Measurements from ENCODE around the gene CPM. TPM values are rescaled to one million over a fixed set of nuclear protein-coding genes. Genes with fewer than 3 reads are reported as not detected.
A peak's percentile ranks its signal among the peaks of the same experiment; 100 is the strongest.

The CPM gene
- total RNA-seq, 1 donor from 2014 or later: 3.6 TPM

- Mint-ChIP-seq H3K4me1 (ENCODE audit: unreplicated experiment) (peaks cover 19% of the 10 kb centered on the region), H3K27me3 (ENCODE audit: unreplicated experiment) (no peaks in the 10 kb centered on the region), H3K9me3 (ENCODE audit: unreplicated experiment) (no peaks in the 10 kb centered on the region), H3K4me3 (ENCODE audit: unreplicated experiment) (no peak overlapping the region), H3K27ac (ENCODE audit: unreplicated experiment) (no peak overlapping the region), H3K36me3 (ENCODE audit: low read depth, unreplicated experiment) (no peaks in the 10 kb centered on the region)
- no peak for DNase-seq (ENCODE audit: low spot score)
- TF ChIP-seq CTCF (IDR thresholded peaks at IDR 0.05; ENCODE audit: unreplicated experiment): no peak
These were observed 6.5 kb upstream of the CPM start for GRCh38 chr12:68939505-68939904.

- H3K27ac Mint-ChIP-seq (ENCODE audit: unreplicated experiment): no peak overlapping the region
- H3K4me3 Mint-ChIP-seq (ENCODE audit: unreplicated experiment): no peak overlapping the region
- no peak for DNase-seq (ENCODE audit: low spot score)
- H3K9me3 Mint-ChIP-seq (ENCODE audit: unreplicated experiment): no peaks in the 10 kb centered on the region
- peaks cover 22% of the 10 kb centered on the region for H3K4me1 Mint-ChIP-seq (ENCODE audit: unreplicated experiment)
- no peaks in the 10 kb centered on the region for H3K36me3 Mint-ChIP-seq (ENCODE audit: low read depth, unreplicated experiment)
- no peak for TF ChIP-seq CTCF (IDR thresholded peaks at IDR 0.05; ENCODE audit: unreplicated experiment)
- peaks cover 8% of the 10 kb centered on the region for H3K27me3 Mint-ChIP-seq (ENCODE audit: unreplicated experiment)
These were observed 1.4 kb upstream of the CPM start for GRCh38 chr12:68934392-68934791.

- H3K4me3 Mint-ChIP-seq (ENCODE audit: unreplicated experiment): peak overlapping the region; percentile 84
- no peak for DNase-seq (ENCODE audit: low spot score)
- peaks cover 16% of the 10 kb centered on the region for H3K4me1 Mint-ChIP-seq (ENCODE audit: unreplicated experiment)
- H3K9me3 Mint-ChIP-seq (ENCODE audit: unreplicated experiment): no peaks in the 10 kb centered on the region
- H3K27me3 Mint-ChIP-seq (ENCODE audit: unreplicated experiment): peaks cover 8% of the 10 kb centered on the region
- H3K36me3 Mint-ChIP-seq (ENCODE audit: low read depth, unreplicated experiment): no peaks in the 10 kb centered on the region
- no peak for TF ChIP-seq CTCF (IDR thresholded peaks at IDR 0.05; ENCODE audit: unreplicated experiment)
- no peak overlapping the region for H3K27ac Mint-ChIP-seq (ENCODE audit: unreplicated experiment)
These were observed 627 bp downstream of the CPM start for GRCh38 chr12:68932128-68932960.

- Mint-ChIP-seq H3K36me3 (ENCODE audit: low read depth, unreplicated experiment) (no peaks in the 10 kb centered on the region), H3K9me3 (ENCODE audit: unreplicated experiment) (no peaks in the 10 kb centered on the region), H3K27me3 (ENCODE audit: unreplicated experiment) (peaks cover 8% of the 10 kb centered on the region), H3K27ac (ENCODE audit: unreplicated experiment) (no peak overlapping the region), H3K4me3 (ENCODE audit: unreplicated experiment) (no peak overlapping the region), H3K4me1 (ENCODE audit: unreplicated experiment) (peaks cover 2% of the 10 kb centered on the region)
- no peak for DNase-seq (ENCODE audit: low spot score)
- no peak for TF ChIP-seq CTCF (IDR thresholded peaks at IDR 0.05; ENCODE audit: unreplicated experiment)
These were observed 2.8 kb downstream of the CPM start for GRCh38 chr12:68930178-68930577.

- H3K27me3 Mint-ChIP-seq (ENCODE audit: unreplicated experiment): no peaks in the 10 kb centered on the region
- no peak for TF ChIP-seq CTCF (IDR thresholded peaks at IDR 0.05; ENCODE audit: unreplicated experiment)
- H3K4me3 Mint-ChIP-seq (ENCODE audit: unreplicated experiment): no peak overlapping the region
- H3K4me1 Mint-ChIP-seq (ENCODE audit: unreplicated experiment): no peaks in the 10 kb centered on the region
- no peaks in the 10 kb centered on the region for H3K36me3 Mint-ChIP-seq (ENCODE audit: low read depth, unreplicated experiment)
- DNase-seq (ENCODE audit: low spot score): no peak
- H3K9me3 Mint-ChIP-seq (ENCODE audit: unreplicated experiment): no peaks in the 10 kb centered on the region
- no peak overlapping the region for H3K27ac Mint-ChIP-seq (ENCODE audit: unreplicated experiment)
These were observed 8.4 kb downstream of the CPM start for GRCh38 chr12:68924546-68924945.
